ENCODE data around the gene VPS37B.

DNA sequence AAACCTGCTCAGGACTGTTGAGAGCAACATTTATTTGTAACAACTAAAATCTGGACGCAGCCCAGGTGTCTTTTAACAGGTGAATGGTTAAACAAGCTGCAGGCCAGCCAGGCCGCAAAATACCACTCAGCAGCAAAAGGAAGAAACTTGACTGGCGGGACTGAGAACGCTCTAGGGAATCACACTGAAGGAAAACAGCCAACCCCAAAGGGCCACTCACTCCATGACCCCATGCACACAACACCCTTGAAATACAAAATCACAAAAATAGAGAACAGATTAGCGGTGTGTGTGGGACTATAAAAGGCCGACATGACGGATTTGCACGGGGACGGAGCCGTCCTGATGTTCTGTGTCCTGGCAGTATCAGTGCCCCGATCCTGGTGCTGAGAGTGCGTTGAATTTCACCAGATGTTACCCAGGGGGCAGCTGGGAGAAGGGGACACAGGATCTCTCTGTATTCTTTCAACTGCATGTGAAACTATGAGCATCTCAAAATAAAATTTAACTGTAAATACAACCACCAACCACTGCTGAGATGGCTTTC, 23.0 kb downstream of the VPS37B start:
- no peak for TF ChIP-seq POLR2AphosphoS5 (IDR thresholded peaks at IDR 0.05)
- TF ChIP-seq, protein P1, sequence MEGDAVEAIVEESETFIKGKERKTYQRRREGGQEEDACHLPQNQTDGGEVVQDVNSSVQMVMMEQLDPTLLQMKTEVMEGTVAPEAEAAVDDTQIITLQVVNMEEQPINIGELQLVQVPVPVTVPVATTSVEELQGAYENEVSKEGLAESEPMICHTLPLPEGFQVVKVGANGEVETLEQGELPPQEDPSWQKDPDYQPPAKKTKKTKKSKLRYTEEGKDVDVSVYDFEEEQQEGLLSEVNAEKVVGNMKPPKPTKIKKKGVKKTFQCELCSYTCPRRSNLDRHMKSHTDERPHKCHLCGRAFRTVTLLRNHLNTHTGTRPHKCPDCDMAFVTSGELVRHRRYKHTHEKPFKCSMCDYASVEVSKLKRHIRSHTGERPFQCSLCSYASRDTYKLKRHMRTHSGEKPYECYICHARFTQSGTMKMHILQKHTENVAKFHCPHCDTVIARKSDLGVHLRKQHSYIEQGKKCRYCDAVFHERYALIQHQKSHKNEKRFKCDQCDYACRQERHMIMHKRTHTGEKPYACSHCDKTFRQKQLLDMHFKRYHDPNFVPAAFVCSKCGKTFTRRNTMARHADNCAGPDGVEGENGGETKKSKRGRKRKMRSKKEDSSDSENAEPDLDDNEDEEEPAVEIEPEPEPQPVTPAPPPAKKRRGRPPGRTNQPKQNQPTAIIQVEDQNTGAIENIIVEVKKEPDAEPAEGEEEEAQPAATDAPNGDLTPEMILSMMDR (IDR thresholded peaks at IDR 0.05), result no peak

All from esophagus muscularis mucosa (tissue), 3 donors.